GM10847 (cell line): ENCODE data around the gene TMEM97.
A peak's percentile ranks its signal among the peaks of the same experiment; 100 is the strongest.

Experiments used
- POLR2A ChIP-seq: IDR thresholded peaks from 2 replicates; pipeline ENCODE4 v1.6.1; 2011; ENCODE audit not compliant: insufficient read length; ENCODE audit errors: extremely low read depth

TMEM97 gene

GRCh38 chr17:28318759-28319597 lies at the start of gene TMEM97:
TMEM97 (plus strand) TSS chr17:28319200; CDS start chr17:28319240, 40 bp downstream.
- TF ChIP-seq POLR2A: peak; percentile 74

DNA sequence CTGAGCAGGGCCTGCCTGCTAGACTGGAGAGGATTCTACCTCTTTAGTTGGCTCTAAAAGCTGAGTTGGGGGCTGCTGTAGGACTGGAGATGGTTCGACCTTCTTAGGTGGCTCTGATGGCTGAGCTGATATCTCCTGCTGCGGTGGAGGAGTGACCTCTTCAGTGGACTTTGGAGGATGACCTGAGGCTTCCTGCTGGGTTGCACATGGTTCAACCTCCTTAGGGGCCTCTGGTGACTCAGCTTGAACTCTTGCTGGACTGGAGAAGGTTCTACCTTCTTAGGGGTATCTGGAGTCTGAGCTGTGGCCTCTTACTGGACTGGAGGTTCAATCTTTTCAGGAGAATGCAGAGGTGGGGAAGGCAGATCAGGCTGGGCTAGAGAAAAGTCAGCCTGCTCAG lies 48.9 kb upstream of the TMEM97 start:
- no peak for TF ChIP-seq POLR2A

GRCh38 chr17:28270926-28271325 lies 48.1 kb upstream of the TMEM97 start:
- no peak for TF ChIP-seq POLR2A

- no peak for TF ChIP-seq POLR2A
These were observed 47.6 kb upstream of the TMEM97 start for GRCh38 chr17:28271431-28271830.

DNA sequence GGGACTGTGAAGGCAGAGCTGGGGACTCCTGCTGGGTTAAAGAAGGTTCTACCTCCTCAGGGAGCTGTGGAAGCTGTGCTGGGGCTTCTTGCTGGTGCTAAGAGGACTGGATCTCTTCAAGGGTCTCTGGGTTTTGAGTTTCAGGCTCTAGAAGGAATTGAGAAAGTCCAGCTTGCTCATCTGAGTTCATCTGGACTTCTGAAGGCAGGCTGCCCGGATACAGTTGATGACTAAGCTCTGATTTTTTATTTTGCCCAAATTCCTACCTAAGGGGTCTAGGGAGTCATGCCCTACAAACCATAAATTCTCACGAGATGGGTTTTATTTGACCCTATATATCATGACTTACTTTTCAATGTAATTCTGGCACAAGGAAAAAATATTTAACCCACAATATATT lies 46.8 kb upstream of the TMEM97 start:
- no peak for TF ChIP-seq POLR2A

DNA sequence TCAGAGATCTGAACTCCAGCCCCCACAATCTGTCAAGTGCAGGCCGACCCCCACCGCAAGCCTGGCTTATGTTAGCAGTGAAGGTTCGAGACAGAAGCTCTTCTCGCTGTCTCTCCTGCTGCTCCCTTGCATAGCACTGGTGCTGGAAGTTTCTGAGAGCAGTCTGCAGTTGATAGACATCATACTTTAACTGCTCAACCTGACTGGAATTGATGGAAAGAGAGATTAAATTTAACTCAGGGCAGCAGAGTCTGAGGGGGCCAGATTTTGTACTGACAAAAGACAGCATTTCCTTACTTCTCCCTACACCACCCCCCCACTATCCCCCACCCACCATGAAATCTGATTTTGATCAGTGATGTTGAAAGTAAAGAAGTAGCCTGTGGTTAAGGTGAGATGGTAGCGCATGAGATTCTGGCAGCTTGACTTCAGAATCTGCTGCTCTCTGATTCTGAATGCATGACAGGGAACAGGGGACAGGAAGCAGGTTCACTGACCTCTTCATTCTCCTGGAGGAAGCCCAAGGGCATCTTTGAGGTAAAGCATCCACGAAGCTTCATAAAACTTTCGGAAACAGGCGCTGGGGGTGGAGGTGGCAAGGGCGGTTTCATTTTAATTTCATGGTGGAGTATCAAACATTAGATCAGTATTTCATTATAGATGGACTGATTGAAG lies 44.3 kb upstream of the TMEM97 start:
- TF ChIP-seq POLR2A: no peak

DNA sequence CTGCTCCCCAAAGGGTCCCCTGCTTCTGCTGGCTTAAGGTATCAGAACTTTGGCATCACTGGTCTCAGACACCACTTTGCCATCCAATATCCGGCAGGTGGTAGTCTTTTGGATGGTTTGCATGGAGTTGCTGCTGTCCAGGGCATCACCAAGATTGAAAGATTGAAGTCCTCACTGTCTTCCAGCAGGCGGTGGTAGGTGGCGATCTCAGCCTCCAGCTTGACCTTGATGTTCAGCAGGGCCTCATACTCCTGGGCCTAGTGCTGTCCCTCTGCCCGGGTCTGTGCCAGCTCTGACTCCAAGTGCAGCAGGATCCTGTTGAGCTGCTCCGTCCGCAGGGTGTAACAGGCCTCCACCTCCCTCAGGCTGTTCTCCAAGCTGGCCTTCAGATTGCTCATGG lies 43.0 kb upstream of the TMEM97 start:
- no peak for TF ChIP-seq POLR2A

DNA sequence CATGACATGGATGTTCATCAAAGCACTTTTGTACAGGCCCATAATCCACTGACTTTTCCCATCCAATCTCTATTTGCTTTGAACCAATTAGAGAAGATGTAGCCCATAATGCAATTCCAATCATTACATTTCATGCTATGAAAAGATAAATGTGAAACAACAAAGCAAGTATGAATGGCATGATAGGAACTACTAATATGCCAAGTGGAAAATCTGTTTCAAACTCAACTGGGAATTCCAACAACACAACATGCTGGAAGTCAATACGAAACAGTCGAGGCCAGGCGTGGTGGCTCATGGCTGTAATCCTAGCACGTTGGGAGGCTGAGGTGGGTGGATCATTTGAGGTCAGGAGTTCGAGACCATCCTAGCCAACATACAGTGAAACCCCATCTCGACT lies 39.6 kb upstream of the TMEM97 start:
- TF ChIP-seq POLR2A: no peak

GRCh38 chr17:28280826-28281225 lies 38.2 kb upstream of the TMEM97 start:
- TF ChIP-seq POLR2A: no peak

DNA sequence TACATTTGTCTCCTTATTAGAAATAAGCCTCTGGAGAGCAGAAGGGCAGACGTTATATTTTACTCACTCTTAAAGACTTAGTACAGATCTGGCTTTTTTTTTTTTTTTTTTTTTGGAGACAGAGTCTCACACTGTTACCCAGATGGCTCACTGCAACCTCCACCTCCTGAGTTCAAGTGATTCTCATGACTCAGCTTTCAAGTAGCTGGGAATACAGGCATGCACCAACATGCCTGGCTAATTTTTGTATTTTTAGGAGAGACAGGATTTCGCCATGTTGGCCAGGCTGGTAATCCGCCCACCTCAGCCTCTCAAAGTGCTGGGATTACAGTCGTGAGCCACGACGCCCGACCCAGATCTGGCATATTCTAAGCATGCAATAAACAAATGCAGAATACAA lies 36.4 kb upstream of the TMEM97 start:
- no peak for TF ChIP-seq POLR2A

DNA sequence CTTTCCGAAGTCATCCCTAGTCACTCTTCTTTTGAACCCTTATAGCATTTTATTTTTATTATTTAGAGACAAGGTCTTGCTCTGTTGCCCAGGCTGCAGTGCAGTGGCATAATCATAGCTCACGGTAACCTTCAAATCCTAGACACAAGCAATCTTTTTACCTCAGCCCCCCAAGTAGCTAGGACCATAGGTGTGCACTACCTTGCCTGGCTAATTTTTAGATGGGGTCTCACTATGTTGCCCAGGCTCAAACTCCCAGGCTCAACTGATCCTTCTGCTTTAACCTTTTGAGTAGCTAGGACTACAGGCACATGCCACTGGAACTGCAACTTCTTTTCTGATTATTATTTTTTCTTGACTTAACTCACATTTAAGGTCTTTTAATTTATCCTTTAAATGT lies 33.0 kb upstream of the TMEM97 start:
- no peak for TF ChIP-seq POLR2A

DNA sequence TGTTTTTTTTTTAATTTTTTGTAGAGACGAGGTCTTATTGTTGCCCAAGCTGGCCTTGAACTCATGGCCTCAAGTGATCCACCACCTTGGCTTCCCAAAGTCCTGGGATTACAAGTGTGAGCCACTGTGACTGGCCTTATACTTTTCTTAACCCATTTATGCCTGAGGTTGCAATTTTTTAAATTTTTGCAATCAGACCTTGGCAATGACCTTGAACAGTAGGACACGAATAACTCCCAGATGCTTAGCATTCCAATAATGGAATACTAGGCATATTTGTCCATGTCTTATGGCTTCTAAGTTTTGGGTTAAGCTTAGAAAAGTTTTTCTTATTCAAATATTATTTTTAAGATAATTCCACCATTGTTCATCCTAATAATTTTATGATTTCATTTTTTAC lies 28.3 kb upstream of the TMEM97 start:
- TF ChIP-seq POLR2A: no peak

GRCh38 chr17:28291780-28292330 lies 27.1 kb upstream of the TMEM97 start:
- no peak for TF ChIP-seq POLR2A

- TF ChIP-seq POLR2A: no peak
These were observed 25.0 kb upstream of the TMEM97 start for GRCh38 chr17:28293994-28294393.

GRCh38 chr17:28295677-28296578 lies 23.1 kb upstream of the TMEM97 start:
- TF ChIP-seq POLR2A: no peak
